GM19328 (cell line): ENCODE results near the gene PEPD.

Experiments used
- ATAC-seq: cut with Tn5 transposase; IDR thresholded peaks from one replicate; pipeline ENCODE4 v1.9.1; 2021; ENCODE audit warnings: mild to moderate bottlenecking, moderate library complexity; ENCODE audit not compliant: unreplicated experiment

Gene PEPD

GRCh38 chr19:33442706-33443105 is 78.9 kb downstream of the PEPD start:
- no peak for ATAC-seq

- ATAC-seq = no peak
Observed at GRCh38 chr19:33441828-33442227, 79.8 kb downstream of the PEPD start.

- ATAC-seq = no peak
Observed at GRCh38 chr19:33441277-33441699, 80.3 kb downstream of the PEPD start.

GRCh38 chr19:33440682-33441081 is 80.9 kb downstream of the PEPD start:
- ATAC-seq = no peak

GRCh38 chr19:33440241-33440640 is 81.3 kb downstream of the PEPD start:
- ATAC-seq = no peak

GRCh38 chr19:33438987-33439781 is 82.4 kb downstream of the PEPD start:
- no peak for ATAC-seq

GRCh38 chr19:33437821-33438671 is 83.5 kb downstream of the PEPD start:
- ATAC-seq = no peak

- no peak for ATAC-seq
Observed at GRCh38 chr19:33437393-33437820, 84.2 kb downstream of the PEPD start.

GRCh38 chr19:33436360-33437345 is 84.9 kb downstream of the PEPD start:
- no peak for ATAC-seq

GRCh38 chr19:33435706-33436359 is 85.8 kb downstream of the PEPD start:
- no peak for ATAC-seq

GRCh38 chr19:33434886-33435705 is 86.5 kb downstream of the PEPD start:
- ATAC-seq = no peak

- no peak for ATAC-seq
Observed at GRCh38 chr19:33434069-33434885, 87.3 kb downstream of the PEPD start.

- ATAC-seq = no peak
Observed at GRCh38 chr19:33432446-33433170, 89.0 kb downstream of the PEPD start.

- ATAC-seq = no peak
Observed at GRCh38 chr19:33432015-33432414, 89.6 kb downstream of the PEPD start.

GRCh38 chr19:33430674-33431277 is 90.8 kb downstream of the PEPD start:
- no peak for ATAC-seq

GRCh38 chr19:33429891-33430673 is 91.5 kb downstream of the PEPD start:
- ATAC-seq = no peak
